ENCODE measurements around the gene TMEM212.
A peak's percentile ranks its signal among the peaks of the same experiment; 100 is the strongest.
"Not testable (repeated sequence)": the region's sequence is repeated elsewhere in the genome, so short reads cannot be mapped to it uniquely, and the experiment has no call there.

The TMEM212 gene

DNA sequence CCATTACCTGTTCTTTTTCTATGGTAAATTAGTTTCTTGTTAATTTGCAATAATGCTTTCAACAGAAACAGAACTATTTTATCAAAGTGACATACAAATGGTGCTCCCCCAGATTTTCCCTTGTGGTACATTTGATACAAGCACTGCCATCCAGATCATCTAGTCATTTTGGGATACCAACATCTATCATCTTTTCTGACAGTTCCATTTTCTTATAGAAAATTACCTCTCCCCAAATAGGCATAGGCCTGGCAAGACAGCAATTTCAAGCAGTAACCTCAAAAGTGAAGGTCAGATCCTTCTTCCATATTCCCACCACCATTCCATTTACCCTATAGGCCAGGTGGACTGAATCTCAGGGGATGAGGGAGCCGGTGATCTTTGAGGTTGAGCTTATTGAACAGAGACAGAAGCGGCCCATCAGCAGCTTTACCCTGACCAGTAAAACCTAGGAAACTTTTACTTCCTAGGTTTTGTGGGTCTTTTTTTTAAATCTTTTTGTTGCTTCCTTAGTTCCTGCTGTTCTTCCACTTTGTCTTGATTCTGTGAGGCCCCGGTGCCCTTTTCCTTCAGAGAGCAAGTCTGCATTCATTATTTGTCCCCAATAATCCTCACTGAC lies 29.8 kb upstream of the TMEM212 start:
- DNase-seq (ENCODE audit: low spot score): no peak

DNA sequence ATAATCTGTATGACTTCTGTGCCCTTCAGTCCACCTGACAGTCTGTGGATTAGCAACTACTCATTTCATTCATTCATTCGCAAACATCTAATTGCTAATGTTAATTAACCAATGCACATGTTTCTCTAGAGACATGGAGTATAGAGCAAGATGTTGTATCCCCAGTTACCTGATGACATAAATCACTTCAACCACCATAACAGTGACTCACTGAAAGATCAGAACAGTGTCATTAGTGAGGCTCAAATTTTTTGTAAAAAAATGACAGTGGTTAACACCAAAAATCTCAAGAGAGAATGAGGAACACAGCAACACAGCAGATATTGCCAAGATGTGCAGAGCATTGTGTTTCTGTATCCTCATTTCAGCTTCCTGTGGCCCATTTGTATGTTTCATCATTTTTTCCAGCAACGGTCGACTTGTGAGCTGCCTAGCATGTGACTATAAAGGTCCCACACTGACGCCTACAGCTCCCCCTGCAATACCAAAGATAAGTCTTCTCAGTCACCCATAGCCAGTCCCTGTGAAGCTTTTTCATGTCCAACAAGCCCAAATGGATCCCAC lies 29.2 kb upstream of the TMEM212 start:
- DNase-seq (ENCODE audit: low spot score): no peak

DNA sequence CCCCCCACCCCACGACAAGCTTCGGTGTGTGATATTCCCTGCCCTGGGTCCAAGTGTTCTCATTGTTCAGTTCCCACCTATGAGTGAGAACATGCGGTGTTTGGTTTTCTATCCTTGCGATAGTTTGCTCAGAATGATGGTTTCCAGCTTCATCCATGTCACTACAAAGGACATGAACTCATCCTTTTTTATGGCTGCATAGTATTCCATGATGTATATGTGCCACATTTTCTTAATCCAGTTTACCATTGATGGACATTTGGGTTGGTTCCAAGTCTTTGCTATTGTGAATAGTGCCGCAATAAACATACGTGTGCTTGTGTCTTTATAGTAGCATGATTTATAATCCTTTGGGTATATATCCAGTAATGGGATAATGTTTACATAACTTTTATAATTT lies 28.5 kb upstream of the TMEM212 start:
- DNase-seq (ENCODE audit: low spot score): not testable (repeated sequence)

DNA sequence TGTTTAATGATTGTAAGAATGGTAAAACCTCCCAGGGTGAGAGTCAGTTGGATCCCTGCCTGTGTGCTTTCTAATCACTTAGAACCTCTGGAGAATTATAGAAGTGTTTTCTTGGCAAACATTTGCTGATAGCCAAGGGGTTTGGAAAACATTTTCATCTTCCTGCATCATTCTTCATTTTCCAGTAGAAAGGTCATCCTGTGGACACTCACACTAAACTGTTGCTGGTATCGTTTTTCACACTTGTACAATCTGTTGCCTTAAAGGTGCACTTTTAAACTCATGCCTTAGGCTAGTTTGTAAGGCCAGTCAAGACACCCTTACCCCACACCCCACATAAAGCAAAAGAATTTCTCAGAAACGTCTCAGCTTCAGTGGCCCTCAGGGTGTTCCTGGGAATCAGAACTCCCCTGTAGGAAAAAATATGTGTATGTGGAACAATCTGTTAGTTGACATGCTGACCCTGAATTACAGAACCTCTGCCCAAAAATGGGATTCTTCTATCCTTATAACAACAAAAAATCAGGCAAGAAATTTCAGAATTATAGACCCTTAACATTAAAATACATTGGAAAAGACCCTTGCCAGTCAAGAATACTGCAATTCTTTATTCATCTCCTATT lies 27.1 kb upstream of the TMEM212 start:
- DNase-seq (ENCODE audit: low spot score): no peak

DNA sequence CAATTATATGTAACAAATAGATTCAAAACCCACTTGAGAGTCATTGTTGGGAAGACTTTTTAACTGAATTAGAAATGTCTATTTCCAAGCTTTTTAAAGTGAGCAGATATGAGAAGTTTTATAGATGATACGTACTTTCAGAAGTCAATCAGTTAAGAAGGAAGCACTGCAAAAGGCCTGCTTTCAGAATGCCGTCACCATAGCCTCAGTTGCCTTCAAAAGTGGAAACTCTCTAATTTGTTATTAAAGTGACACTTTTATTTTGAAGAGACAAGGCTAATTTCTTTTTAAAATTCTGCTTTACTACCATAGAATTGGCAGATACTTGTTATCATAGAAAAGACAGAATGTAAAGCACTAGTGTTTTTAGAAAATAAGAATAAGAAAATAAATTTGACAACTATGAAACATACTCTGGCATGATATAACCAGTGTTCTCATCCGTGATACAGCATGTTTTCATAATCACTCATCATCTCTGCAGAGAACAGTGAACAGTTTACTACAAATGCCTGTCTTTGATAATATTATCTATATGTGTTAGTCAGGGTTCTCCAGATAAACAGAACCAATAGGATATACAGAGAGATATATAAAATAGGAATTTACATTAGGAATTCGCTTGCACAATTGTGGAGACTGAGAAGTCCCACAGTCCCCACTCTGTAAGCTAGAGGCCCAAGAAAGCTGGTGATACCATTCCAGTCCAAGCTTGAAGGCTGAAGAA lies 25.9 kb upstream of the TMEM212 start:
- no peak for DNase-seq (ENCODE audit: low spot score)

DNA sequence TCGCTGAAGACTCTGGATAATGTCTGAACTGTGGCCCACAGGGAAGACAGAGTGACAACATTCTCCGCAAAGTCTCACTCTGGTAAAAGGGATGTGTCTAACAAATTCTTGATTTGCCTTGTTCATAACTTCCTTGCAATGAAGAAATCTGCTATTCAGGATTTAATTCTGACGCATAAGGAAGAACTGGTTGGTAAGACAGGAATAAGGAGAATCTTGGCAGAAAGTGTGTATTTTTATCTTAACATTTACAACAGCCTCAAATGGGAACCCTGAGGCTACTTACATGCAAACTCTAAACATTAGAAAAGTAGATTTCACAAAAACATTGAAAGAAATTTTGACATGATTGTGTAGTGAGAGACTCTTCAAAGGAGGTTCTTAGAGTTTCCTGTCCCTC lies 22.1 kb upstream of the TMEM212 start:
- no peak for DNase-seq (ENCODE audit: low spot score)

DNA sequence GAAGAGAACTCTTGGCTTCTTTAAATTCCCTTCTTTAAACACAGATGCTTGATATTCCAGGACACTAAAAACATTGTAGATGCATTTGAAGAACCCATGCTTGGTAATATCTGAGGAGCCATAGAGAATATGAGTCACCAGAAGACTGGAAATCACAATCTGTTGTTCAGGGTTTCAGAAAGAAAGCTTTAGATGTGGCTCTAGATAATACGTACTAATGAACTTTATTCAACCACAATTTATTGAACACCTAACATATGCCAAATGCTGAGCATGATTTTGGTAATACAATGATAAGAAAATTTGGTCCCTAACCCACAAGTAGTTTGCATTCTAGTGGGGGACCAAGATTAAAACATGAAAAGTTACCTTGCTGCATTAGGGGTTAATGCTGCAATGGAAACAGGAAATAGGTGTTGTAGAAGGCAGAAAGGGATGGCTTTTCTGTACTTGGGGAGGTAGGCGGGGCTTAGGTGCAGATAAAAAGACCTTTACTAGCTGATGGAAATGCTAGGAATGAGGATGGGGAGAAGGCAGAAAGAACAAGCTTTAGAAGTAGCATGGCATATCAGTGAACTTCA lies 21.3 kb upstream of the TMEM212 start:
- DNase-seq (ENCODE audit: low spot score): no peak

DNA sequence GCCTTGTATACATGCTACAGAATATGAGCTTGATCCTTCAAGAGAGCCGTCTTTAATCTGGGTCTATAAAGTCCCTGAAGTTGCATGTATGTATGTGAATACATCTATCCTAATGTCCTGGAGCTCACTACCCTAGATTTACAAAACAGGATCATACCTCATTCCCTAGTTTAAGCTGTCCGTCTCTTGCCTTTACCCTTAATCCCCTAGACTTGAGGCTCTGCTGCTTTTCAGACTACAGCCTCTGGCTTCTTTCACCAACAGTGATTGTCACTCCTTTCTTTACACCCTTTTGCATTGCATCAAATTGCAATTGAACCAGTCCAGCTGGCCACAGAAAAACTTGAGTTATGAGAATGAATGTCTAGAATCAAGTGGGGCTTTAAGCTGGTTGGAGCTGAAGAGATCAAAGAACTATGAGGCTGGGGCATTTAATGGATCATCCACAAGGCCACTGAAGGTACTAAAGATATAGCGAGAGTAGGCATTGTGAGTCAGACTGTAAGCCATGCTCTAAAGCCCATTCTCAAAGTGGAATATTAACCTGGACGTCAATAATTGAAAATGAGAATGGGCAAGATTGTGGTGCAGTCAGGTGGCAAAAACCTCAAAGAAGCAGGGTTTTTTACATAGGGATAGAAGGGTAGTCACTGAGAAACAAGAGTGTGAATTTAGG lies 20.6 kb upstream of the TMEM212 start:
- no peak for DNase-seq (ENCODE audit: low spot score)

DNA sequence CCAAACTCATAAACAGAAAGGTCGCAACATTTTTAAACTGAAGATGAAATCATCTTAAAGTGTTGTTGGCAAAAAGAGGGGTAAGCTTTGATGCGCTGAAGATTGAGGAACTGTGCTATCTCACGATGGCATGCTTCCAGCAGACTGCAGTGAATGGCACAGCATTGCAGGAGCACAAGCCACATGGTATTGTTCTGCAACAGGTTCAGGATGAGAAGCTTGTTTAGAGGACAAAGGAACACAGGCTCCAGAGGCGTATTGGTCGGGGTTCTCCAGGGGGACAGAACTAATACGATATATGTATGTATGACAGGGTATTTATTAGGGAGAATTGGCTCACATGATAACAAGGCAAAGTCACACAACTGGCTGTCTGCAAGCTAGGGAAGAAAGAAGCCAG lies 19.0 kb upstream of the TMEM212 start:
- peak; percentile 72 for DNase-seq (ENCODE audit: low spot score)

DNA sequence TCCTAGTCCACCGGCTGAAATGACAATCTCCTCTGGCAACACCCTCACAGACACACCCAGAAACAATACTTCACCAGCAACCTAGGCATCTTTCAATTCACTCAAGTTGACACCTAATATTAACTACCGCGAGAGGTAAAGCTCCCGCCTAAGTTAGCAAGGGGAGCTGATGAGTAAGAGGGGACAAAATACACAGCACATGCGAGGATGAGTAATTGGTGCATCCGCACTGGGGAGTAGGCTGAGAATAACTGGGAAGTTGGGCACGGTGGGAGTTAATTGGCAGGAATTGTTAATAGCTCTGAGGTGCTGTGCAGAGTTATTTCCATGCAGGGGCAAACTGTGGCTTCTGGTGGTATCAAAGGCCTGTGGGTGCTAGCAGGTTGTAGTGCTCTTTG lies 18.3 kb upstream of the TMEM212 start:
- no peak for DNase-seq (ENCODE audit: low spot score)

DNA sequence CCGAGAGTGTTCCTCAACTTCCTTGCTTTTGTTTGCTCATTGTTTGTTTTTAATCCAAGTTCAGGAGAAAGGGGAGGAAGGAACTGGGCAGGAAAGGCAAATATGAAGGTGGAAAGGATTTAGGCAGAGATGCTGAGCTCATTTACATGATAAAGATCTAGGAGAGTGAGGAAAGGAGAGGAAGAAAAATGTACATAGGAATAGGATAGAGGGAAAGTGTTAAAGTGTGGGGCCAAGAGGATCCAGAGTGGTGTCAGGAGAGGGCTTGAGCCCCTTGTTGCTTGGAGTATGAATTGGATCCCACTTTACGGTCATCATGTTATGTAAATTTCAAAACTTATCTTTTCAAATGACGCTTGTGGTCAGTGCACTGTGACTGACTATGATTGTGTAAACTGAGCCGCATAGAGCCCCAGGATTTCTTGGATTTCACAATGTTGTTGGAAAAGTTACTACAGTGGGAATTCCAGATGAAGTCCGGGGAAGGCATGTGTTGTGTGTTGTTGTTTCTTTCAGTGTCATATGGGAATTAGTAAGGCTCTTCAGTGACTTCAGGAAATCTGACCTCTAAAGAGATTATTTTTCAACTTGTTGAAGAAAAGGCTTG lies 17.8 kb upstream of the TMEM212 start:
- DNase-seq (ENCODE audit: low spot score): no peak

DNA sequence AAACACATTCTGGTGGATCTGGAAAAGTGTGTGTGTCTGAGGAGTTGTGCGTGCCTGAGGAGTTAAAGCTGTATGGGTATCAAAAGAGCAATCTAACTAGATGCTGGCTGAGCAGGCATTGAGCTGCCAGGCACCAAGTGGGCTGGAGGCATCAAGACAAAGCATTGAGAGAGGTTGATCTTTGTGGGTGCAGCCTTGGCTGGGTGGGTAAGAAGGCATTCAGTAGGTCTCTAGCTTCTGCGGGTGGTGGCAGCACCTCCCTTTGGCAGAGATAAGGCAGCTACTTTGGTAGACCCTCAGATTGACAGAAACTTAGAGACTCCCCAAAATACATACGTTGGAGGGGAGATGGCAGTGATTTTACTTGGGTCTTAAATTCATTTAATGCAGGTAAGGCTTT lies 15.8 kb upstream of the TMEM212 start:
- no peak for DNase-seq (ENCODE audit: low spot score)

DNA sequence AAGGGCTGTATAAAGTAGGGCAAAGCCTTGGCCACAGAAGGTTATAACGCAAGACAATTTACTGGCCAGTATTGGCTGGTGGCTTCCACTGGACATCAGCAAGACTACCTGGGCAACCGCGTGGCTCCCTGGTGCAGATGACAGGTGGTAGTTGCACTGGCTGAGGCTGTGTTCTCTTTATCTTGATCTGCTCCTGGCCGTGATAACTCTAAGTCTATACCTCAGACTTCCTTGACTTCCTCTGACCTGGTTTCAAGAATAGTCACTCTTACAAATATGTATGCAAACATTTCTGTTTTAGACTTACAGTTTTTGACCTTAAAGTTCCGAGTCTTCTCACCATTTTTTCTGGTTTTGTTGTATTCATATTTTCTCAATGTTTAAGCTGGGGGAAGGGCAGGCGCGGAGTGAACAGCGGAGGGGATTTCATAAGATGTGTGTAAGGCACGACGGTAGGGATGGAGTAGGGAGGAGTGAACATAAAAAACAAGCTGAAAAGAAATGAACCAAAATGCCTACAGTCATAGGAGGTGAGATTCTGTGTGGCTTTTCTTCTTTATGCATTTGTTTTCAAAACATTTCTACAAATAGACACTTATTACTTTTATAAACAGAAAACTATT lies 15.2 kb upstream of the TMEM212 start:
- DNase-seq (ENCODE audit: low spot score): no peak

DNA sequence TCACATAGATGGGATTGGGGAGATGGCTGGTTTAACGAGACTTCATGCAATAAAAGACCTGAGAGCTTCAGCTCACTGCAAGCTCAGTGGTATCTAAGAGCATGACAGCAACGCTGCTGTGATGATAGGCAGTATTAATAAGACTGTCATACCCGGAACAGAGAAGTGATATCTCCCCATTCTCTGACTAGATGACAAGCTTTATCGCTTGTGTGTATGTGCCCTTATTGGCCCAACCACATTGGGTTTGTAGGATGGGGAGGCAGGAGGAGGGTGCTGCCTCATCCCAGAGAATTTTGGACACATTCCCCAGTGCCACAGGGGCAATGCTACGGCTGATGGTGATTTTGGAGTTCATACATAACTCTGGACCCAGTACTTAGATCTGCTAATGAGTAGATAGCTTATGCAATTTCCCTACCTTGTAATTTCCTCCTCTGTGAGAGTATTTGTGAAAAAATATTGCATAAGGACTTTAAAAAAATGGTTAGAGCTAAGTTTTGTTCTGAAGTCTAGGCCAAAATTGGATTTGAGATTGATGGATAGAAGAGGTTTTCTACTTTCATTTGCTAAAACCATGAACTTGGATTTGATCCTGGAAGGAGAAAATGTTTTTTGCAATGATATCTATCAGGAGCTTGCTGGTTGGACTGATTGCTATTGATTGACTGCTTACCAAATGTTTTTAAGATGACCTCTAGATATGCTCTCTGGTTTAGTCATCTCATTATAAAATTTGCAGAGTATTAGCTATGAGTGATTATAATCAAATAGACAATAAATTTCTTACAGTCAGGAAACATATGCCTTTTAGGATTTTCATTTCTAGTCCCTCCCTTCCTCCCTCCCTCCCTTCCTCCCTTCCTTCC lies 14.0 kb upstream of the TMEM212 start:
- no peak for DNase-seq (ENCODE audit: low spot score)

DNA sequence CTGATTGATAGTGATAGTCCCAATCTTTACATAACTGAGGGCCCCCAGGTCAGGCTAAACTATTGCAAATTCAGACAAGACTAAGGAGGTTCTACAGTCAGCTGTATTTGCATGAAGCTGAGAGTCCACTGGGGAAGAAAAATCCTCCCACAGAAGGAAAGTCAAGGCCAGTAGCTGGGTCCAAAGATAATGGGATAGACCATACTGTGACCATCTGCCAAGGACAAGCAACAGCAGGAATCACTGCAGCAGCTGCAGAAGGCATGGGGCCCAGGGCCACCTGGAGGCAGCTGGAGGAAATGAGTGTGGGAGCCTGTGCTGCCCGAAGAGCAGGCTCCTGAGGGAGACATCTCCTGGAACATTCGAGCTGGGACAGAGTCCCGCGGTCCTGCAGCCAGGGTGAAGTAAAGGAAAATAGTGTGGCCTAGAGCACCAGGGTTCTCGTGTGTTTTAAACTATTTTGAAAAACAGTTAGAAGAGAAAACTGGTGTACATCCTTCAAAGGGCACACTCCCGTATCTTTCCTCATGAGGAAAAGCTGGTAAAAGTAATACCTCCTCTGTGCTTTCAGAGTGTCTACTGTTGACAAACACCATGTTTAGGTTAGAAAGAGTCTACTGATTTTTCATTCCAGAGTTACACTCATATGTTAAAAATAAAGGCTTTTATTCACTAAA lies 13.2 kb upstream of the TMEM212 start:
- DNase-seq (ENCODE audit: low spot score): peak; percentile 86

DNA sequence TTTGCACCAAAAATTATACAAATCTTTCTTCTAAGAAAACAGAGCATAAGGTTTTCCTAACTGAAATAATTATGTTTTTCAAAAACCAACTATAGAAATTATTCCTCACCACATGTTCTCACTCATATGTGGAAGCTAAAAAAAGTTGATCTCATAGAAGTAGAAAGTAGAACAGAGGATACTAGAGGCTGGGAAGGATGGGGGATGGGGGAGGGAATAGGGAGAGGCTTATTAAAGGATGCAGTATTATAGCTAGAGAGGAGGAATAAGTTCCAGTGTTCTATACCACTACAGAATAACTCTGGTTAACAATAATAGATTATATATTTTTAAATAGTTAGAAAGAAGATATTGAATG lies 12.7 kb upstream of the TMEM212 start:
- no peak for DNase-seq (ENCODE audit: low spot score)

DNA sequence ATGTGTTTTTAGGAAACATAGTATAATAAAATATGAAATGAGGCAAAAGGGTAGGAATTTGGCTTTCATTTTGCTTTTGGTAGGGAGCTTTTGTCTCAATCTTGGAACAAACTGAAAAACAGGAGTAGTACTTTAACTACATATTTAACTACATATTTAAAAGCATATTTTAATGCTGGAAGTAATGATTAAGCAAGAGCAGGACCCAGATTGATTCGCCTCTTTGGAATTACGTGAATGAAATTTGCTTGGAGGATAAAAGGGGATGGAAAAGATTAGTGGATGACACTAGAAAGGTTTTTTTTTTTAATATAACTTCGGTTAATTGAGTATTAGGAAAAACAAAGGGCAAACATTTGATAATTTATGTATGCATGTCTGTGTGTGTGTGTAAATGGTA lies 11.2 kb upstream of the TMEM212 start:
- DNase-seq (ENCODE audit: low spot score): no peak

DNA sequence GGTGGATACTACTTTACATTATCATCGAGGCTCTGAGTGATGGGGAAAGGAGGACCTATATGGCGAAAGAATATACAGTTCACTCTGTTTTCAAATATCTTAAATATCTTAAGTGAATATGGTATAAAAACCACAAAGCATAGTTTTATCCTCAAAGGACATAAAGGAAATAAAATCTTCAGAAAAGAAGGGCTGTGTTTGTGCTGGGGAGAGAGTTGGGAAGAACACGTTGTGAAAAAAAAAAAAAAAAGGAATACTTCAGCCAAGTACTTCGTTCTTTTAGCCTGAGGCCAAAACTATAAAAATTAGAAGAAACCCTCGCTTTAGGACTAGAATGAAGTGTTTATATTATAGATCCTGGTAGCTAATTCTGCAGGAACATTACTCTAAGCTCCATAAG lies 10.2 kb upstream of the TMEM212 start:
- DNase-seq (ENCODE audit: low spot score): no peak

DNA sequence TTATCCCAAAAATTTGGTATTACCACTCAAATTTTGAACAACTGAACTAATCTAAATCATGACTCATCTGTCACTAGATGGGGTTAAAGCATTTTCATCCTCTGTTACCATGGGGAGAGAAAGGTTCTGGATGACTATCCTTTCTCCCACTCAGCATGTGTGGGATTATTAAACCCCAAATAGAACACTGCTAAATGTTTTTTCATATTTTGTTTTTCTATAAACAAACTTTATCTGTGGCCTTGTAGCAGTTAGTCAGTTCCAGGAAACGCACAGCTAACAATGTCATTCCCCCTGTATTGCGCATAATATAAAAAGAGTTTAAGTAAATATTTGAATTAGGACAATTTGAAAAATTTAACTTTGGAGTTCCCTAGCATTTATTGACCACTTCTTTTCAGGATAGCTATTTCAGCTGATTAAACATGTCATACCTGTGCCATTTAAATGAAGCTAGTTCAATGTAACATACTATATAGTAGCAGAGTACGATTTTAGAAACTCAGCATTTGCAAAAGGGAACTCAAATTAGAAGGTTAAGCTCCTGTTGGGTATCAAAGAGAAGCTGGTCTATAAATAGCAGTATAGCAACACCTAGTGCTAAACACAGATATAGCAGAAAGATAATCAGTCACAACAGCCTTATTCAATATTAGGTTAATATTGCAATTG lies 9.2 kb upstream of the TMEM212 start:
- peak; percentile 74 for DNase-seq (ENCODE audit: low spot score)

DNA sequence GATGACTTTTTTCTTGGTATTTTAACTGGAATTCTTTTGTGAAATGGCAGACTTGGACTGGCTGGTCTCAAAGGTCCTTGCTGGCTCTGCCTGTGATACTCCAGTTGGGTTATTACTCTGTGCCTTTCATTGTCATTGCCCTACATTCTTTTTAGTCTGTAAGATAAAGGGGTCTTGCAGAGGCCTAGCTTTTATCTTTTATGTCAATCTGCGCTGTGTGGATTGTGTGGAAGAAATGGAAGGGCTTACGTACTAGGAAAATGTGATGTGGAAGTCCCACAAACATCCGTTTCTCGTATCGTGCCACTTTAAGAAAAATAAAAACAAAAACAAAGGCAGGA lies 8.7 kb upstream of the TMEM212 start:
- DNase-seq (ENCODE audit: low spot score): no peak
